Mesothelial cell of epicardium (in vitro differentiated cells): ENCODE measurements around the gene KCNAB2. TPM values are rescaled to one million over a fixed set of nuclear protein-coding genes. Genes with fewer than 3 reads are reported as not detected.

Source experiments
- DNase-seq, 2 experiments: peaks; one replicate each; pipeline ENCODE4 v3.0.0; 2021; ENCODE audit warnings: low spot score in 2 of 2; ENCODE audit not compliant: unreplicated experiment in 2 of 2
- H3K27ac Mint-ChIP-seq: 2 replicates; pipeline ENCODE4 v1.8.0; 2021; ENCODE audit warnings: mixed read lengths
- H3K27me3 Mint-ChIP-seq: 2 replicates; pipeline ENCODE4 v1.8.0; 2021; ENCODE audit warnings: low read depth, mixed read lengths
- H3K36me3 Mint-ChIP-seq: 2 replicates; pipeline ENCODE4 v1.8.0; 2021; ENCODE audit warnings: mixed read lengths
- H3K4me1 Mint-ChIP-seq: 2 replicates; pipeline ENCODE4 v1.8.0; 2021; ENCODE audit warnings: mixed read lengths
- H3K4me3 Mint-ChIP-seq: 2 replicates; pipeline ENCODE4 v1.8.0; 2021; ENCODE audit warnings: mild to moderate bottlenecking, moderate library complexity, mixed read lengths
- H3K9me3 Mint-ChIP-seq: 2 replicates; pipeline ENCODE4 v1.8.0; 2021; ENCODE audit warnings: mixed read lengths
- CTCF ChIP-seq: fragments of 200-600 bp; sonication (generic); IDR thresholded peaks from one replicate; pipeline ENCODE4 v1.5.0; 2021; ENCODE audit warnings: antibody characterized with exemption; ENCODE audit not compliant: unreplicated experiment
- total RNA-seq: library from RNA; stranded (reverse); gene quantifications from 3 replicates; pipeline ENCODE4 v1.2.1, GENCODE V29; 2021

KCNAB2 gene
- total RNA-seq, 1 donor from 2014 or later, result 10.7 TPM

GRCh38 chr1:6111991-6112689 is 66.5 kb downstream of the KCNAB2 start:
- Mint-ChIP-seq H3K9me3 (peaks cover 15% of the 10 kb centered on the region), H3K4me1 (no peaks in the 10 kb centered on the region), H3K4me3 (no peak overlapping the region), H3K27me3 (peaks cover 38% of the 10 kb centered on the region), H3K27ac (no peak overlapping the region), H3K36me3 (no peaks in the 10 kb centered on the region)
- no peak for TF ChIP-seq CTCF
- no peak for DNase-seq

- Mint-ChIP-seq H3K36me3 (no peaks in the 10 kb centered on the region), H3K27me3 (peaks cover 34% of the 10 kb centered on the region), H3K4me1 (no peaks in the 10 kb centered on the region), H3K4me3 (no peak overlapping the region), H3K27ac (no peak overlapping the region), H3K9me3 (peaks cover 19% of the 10 kb centered on the region)
- no peak for TF ChIP-seq CTCF
- no peak for DNase-seq
Observed at GRCh38 chr1:6112690-6113005, 67.0 kb downstream of the KCNAB2 start.

GRCh38 chr1:6113116-6113515 is 67.4 kb downstream of the KCNAB2 start:
- TF ChIP-seq CTCF, result no peak
- H3K9me3 Mint-ChIP-seq, result peaks cover 21% of the 10 kb centered on the region
- H3K4me1 Mint-ChIP-seq, result no peaks in the 10 kb centered on the region
- H3K27ac Mint-ChIP-seq, result no peak overlapping the region
- no peak overlapping the region for H3K4me3 Mint-ChIP-seq
- H3K27me3 Mint-ChIP-seq, result peaks cover 34% of the 10 kb centered on the region
- no peak for DNase-seq
- H3K36me3 Mint-ChIP-seq, result no peaks in the 10 kb centered on the region

GRCh38 chr1:6113745-6114144 is 68.1 kb downstream of the KCNAB2 start:
- Mint-ChIP-seq H3K36me3 (peaks cover 1% of the 10 kb centered on the region), H3K4me1 (no peaks in the 10 kb centered on the region), H3K9me3 (peaks cover 21% of the 10 kb centered on the region), H3K27me3 (peaks cover 30% of the 10 kb centered on the region), H3K27ac (no peak overlapping the region), H3K4me3 (no peak overlapping the region)
- no peak for TF ChIP-seq CTCF
- DNase-seq, result no peak

- Mint-ChIP-seq H3K4me1 (no peaks in the 10 kb centered on the region), H3K36me3 (peaks cover 1% of the 10 kb centered on the region), H3K27ac (no peak overlapping the region), H3K4me3 (no peak overlapping the region), H3K27me3 (peaks cover 14% of the 10 kb centered on the region), H3K9me3 (peaks cover 21% of the 10 kb centered on the region)
- DNase-seq, result no peak
- TF ChIP-seq CTCF, result no peak
Observed at GRCh38 chr1:6116137-6116536, 70.4 kb downstream of the KCNAB2 start.

GRCh38 chr1:6117064-6117463 is 71.4 kb downstream of the KCNAB2 start:
- H3K9me3 Mint-ChIP-seq, result peaks cover 21% of the 10 kb centered on the region
- peaks cover 13% of the 10 kb centered on the region for H3K27me3 Mint-ChIP-seq
- TF ChIP-seq CTCF, result no peak
- no peak overlapping the region for H3K4me3 Mint-ChIP-seq
- peaks cover 1% of the 10 kb centered on the region for H3K36me3 Mint-ChIP-seq
- H3K4me1 Mint-ChIP-seq, result no peaks in the 10 kb centered on the region
- no peak for DNase-seq
- H3K27ac Mint-ChIP-seq, result no peak overlapping the region
